HG02884 (cell line): ENCODE data around the gene RIN3.

Source experiments
- ATAC-seq: cut with Tn5 transposase; IDR thresholded peaks from one replicate; pipeline ENCODE4 v1.9.1; 2021; ENCODE audit warnings: mild to moderate bottlenecking, moderate library complexity; ENCODE audit not compliant: unreplicated experiment

The RIN3 gene

DNA sequence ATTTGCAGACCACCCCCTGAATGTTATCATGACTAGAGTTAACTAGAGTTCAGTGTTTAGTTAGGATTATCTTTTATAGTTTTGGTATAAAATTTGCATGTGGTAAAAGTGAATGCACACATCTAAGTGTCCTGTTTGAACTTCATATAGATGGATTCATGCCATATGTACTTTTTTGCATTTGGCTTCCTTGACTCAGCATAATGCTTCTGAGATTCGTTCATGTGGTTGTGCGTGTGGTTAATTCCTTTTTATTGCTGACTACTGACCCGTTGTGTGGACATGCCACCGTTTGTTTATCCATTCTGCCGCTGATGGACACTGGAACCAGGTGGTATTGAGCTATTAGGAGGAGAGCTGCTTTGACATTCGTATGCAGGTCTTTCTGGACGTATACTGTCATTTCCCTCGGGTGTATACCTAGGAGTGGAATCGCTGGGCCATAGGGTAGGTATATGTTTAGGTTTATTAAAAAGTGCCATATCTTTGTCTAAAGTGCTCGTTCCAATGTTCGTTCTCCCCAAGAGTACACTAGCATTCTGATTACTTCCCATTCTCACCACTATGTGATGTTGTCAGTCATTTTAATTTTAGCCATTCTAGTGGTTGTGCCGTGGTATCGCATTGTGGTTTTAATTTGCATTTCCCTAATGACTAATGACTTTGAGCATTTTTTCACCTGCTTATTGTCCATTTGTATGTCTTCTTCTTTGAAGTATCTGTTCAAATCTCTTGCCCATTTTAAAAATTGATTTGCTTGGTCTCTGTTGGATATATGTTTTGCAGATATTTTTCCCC is 37.7 kb downstream of the RIN3 start:
- peak; percentile 74 for ATAC-seq

DNA sequence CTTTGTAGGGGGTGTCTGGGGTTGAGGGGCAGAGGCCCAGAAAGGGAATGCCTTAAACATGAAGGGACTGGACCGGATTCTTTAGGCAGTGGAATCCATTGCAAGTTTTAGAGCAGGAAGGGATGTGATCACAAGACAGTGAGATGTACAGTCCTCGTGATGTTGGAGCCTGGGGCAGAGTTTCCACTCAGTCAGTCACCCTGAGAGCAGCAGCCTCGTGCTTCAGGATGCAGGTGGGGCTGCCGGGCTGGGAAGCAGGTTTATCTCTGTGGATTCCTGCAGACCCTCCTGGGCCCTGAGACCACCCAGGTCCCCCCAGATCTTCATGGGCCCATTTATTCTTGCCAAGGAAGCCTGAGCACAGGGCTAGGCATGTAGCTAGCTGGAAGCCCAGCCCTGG is 38.5 kb downstream of the RIN3 start:
- no peak for ATAC-seq

DNA sequence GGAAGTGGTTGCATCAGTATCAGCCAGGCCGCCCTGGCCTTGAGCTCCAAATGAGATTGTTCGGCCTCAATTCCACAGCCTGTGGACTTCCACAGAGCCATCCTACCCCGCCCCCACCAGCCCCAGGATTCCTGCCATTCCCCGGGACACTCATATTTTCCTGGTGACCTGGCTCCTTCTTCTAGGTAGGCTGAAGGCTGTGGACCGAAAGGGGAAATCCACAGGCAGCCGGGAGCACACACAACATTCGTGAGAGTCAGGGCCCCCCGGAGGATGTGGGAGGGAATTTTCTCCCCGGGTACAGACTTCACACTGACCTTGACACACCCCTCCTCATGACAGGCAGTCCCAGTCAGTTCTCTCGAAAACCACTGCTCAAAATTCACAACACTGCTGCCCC is 39.9 kb downstream of the RIN3 start:
- ATAC-seq: no peak

DNA sequence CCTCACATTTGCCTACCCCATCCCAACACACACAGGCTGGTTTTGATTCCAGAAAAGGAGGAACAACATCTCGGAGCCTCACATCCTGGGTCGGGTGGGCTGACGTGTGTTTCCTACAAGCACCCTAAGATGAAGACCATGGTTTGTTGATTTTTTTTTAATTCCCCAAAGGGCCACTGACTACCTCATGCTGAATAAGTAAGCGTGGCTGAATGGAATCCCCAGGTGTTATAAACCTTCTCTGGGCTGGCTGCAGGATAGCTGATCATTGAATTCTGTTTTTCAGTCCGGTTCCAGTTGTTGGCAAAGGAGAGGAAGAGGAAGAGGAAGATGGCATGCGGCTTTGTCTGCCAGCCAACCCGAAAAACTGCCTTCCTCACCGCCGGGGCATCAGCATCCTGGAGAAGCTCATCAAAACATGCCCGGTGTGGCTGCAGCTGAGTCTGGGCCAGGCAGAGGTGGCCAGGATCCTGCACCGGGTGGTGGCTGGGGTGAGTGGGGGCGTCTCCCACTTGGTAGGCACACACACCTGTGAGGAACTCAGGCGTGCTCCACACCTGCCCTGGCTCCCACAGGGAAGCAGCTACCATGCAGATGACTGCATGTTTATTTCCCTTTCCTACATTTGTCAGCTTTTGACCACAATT is 42.0 kb downstream of the RIN3 start:
- no peak for ATAC-seq

DNA sequence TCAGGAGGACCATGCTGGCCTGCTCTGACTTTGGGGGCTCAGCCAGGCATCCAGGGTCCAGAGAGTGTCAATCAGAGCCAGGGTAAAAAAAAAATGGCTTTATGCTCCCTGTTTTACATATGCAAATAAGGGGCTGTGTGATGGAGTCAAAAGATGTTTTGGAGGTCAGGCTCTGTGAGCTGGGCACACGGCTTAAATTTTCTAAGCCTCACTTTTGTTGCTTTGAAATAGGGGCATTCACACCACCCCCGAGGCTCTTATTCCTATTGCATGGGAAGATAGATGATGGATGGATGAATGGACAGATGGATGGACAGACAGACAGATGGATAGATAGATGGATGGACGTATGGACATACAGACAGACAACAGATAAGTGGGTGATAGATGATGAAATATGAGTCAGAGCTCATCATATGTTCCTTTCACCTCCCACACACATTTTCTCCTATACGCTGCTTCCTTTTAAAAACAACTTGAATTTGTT is 42.7 kb downstream of the RIN3 start:
- no peak for ATAC-seq

DNA sequence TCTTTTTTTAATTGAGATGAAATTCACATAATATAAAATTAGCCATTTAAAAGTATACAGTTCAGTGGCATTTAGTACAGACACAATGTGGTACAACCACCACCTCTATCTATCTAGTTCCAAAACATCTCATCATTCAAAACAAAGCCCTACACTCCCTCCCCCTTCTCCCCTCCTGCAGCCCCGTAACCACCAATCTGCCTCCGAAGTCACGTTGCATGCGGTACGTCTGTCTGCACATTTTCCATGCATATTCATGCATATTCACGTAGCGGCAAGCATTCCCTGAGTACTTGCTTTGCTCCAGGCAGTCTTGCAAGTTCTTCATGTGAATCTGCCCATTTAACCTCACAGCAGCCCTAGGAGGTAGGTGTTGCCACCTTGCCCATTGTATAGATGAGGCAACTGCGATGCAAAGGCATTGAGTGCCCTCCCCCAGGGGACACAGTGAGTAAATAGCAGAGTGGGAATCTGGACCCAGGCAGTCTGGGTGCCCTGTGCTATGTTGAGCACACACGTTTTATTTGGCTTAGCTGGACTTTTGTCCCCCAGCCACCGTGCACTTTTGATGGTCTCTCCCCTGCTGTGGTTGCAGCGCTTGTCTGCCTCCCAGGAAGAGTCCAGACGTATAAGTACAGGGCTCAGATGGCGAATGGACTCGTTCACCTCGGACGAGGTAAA is 43.4 kb downstream of the RIN3 start:
- ATAC-seq: no peak

DNA sequence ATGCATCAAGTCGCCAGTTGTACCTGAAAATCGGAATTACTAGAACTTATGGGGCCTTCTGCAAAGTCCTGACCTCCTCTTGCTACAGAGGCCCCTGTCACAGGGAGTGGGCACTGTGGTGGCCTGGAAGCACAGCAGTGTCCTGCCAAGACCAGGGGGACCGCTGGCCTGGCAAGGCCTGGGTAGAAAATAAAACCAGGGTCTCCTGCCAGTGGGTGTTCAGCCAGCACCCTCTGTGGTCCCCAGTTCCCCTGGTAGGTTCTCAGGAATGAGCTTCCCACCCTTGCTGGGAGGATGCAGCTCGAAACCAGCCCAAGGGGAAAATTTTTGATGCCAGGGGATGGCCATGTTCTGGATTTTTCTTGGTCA is 43.9 kb downstream of the RIN3 start:
- no peak for ATAC-seq

DNA sequence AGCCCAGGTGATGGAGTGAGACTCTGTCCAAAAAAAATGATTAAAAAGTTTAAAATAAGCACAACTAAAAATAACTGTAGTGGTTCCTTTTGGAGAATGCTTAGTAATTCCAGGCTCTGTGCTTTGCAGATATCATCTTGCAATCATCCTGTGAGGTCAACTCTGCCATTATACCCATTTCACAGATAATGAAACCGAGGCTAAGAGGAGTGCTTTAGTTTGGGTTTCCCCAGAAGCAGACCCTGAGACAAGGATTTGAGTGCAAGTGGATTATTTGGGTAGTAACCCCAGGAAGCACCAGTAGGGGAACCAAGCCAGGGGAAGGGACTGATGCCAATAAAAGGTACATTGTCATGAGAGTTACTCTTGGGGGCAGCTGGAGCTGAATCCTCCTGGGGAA is 44.7 kb downstream of the RIN3 start:
- no peak for ATAC-seq

DNA sequence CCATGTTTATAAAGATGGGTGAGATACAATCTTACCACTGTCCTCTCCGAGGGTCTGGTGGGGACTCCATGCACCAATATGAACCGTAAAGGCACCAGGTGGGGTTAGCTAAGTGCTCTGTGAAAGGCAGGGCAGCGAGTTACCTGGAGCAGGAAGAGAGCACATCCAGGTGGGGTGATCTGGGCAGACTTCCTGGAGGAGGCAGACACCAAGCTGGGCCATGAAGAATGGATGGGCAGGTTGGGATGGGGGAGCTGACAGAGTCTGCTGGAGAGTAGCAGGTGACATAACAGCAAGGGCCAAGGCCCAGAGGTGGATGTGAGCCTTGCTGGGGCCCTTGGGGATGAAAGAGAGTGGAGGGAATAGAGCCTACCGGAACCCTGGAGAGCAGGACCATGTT is 45.9 kb downstream of the RIN3 start:
- no peak for ATAC-seq

DNA sequence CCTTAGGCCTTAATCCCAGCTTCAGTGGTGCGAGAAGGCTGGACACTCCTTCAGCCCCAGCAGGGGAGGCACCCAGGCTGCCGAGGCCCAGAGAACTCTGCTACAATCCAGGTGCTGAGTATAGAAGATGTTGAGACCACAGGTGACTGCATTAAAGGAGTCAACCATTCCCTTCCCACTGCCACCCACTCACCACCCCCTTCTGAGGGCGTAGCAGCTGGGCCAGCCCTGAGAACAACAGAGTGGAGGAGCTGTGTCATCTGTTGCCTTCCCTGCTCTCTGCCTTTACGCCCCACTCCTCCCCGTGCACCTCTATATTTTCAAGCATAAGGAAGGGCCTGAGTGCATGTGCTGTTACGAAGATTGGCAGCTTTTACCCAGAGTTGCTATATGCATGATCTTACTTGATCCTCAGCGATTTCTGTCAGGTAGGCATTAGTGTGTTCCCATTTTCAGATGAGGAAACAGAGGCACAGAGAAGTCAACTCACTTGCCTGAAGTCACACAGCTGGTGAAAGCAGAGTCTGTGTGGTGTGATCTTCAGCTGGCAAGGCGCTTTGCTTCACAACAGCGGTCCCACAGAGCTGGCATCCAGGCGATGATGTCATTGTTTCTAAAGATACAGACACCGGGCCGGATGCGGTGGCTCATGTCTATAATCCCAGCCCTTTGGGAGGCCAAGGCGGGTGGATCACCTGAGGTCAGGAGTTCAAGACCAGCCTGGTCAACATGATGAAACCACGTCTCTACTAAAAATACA is 46.7 kb downstream of the RIN3 start:
- no peak for ATAC-seq

DNA sequence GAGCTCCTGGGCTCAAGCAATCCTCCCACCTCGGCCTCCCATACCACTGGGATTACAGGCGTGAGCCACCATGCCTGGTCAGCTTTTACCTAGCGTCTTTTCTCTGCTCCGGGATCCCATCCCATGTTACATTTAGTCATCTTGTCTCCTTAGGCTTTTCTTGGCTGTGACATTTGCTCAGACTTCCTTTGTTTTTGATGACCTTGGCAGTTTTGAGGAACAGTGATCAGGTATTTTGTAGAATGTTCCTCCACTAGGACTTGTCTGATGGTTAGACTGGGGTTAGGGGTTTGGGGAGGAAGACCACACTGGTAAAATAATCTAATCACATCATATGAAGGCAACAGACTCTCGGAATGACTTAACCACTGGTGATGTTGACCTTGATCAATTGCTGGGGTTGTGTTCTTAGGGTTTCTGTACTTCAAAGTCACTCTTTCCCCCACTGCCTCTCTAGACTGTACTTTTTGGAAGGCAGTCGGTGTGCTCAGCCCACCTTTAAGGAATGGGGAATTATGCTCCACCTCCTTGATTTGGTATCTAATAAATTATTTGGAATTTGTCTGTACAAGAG is 48.4 kb downstream of the RIN3 start:
- no peak for ATAC-seq

DNA sequence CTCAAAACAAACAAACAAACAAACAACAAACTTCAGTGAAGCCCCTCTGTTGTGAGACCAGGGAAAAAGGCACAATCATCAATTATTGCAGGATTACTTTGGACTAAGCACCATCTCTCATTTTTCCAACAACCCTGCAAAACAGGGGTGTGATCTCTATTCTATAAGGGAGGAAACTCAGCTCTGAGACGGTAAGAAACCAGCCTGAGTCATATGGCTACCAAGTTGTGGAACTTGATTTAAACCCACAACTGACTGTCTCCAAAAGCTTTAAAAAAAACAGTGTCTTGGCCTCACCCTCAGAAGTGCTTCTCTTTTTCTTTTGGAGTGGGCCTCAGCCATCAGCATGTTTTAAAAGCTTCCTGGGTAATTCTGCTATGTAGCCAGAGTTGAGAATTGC is 49.8 kb downstream of the RIN3 start:
- ATAC-seq: peak; percentile 92

DNA sequence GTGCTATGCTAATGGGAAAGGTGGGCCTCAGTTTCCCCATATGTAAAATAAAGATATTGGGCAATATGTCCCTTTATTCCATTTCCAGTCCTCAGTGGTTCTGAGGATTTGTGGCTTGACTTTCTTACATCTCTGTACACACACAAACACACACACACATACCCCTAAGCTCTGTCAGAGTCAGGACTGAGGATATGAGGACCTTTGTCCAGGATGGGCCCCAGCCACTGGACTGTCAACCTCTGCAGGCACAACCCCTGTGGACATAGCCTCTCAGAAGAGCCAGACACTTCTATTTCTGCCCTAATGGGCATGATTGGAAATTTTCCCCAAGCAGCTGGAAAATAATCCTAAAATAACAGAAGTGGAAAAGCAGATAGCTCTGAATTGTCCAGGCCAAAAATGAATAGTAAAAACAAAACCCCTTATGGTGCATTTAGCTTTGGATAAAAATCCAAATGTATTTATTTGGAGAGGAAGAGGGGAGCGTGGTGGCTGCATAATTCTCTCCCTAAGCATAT is 50.2 kb downstream of the RIN3 start:
- no peak for ATAC-seq

DNA sequence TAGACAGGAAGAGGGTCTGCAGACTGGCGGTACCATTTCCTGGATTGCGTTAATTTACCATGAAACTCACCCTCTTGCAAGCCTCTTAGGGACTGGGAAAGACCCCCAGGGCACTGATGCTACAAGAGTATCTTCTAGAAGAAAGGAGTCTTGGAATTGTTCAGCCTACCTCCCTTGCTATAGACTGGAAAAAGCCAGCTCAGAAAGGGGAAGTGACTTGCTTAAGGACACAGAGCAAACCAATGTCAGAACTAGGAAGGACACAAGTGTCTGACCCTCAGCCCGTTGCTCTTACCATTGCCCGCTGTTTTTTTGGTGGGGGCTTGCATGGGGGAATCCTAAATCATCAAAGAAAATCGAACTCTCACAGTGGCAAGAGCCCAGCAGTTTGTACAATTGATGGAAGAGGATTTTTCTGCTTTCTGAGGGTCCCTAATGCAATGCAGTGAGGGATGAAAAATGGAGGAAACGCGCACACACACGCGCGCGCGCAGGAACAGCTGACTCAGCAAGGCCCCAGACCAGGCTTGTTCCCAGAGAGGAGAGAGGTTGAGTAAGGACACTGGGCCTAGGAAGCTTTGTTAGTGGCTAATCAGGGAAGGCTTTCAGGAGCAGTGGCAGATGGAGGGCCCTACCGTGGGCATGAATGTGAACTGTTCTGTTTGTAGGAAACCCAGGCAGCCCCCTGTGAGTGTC is 50.9 kb downstream of the RIN3 start:
- ATAC-seq: no peak

DNA sequence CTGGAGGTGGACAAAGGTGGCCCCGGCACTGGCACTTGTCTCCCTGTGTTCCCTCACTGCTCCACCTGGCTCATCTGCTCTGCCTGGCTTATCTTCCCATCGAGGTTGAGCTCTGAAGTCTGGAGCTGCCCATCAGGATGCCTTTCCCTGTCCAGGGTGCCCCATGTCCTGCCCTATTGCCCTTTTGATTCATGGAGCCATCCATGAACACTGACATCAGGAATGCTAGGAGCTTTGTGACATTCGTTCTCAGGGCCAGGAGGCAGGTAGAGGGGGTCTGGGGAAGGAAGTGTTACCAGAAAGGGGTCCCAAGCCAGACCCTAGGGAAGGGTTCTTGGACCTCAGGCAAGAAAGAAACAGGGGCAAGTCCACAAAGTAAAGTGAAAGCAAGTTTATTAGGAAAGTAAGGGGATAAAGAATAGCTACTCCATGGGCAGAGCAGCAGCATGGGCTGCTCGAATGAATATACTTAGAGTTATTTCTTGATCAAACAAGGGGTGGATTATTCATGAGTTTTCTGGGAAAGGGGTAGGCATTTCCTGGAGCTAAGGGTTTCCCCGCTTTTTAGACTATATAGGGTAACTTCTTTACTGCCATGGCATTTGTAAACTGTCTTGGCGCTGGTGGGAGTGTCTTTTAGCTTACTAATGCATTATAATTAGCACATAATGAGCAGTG is 51.6 kb downstream of the RIN3 start:
- no peak for ATAC-seq

DNA sequence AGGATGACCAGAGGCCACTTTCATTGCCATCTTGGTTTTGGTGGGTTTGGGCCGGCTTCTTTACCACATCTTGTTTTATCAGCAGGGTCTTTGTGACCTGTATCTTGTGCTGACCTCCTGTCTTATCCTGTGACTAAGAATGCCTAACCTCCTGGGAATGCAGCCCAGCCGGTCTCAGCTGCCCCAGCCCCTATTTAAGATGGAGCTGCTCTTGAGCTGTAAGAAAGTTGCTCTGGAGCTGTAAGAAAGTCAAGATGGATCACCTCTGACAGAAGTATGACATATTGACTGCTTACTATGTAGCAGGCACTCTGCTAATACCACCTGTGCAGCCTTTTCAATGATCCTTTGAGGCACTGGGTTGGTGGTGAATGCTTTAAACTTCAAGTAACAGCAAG is 52.1 kb downstream of the RIN3 start:
- ATAC-seq: no peak

DNA sequence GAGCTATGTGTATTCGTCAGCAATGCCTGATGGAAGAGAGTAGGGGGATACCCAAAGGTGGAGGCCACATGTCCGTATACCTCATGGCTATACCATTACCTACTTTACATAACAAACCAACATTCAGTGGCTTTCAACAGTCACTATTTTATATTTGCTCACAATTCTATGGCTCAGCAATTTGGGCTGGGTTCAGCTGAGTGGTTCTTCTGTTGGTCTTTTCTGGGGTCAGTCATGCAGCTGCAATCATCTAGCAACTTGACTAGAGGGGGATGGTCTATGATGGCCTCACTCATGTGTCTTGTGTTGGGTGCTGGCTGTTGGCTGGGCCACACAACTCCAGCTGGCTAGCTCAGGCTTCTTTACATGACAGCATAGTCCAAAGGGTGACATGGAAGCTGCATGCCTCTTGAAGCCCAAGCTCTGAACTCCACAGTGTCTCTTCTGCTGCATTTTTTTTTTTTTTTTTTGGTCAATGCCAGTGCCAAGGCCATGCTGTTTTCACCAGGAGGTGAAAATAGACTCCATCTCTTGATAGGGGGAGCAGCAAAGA is 53.7 kb downstream of the RIN3 start:
- ATAC-seq: no peak

DNA sequence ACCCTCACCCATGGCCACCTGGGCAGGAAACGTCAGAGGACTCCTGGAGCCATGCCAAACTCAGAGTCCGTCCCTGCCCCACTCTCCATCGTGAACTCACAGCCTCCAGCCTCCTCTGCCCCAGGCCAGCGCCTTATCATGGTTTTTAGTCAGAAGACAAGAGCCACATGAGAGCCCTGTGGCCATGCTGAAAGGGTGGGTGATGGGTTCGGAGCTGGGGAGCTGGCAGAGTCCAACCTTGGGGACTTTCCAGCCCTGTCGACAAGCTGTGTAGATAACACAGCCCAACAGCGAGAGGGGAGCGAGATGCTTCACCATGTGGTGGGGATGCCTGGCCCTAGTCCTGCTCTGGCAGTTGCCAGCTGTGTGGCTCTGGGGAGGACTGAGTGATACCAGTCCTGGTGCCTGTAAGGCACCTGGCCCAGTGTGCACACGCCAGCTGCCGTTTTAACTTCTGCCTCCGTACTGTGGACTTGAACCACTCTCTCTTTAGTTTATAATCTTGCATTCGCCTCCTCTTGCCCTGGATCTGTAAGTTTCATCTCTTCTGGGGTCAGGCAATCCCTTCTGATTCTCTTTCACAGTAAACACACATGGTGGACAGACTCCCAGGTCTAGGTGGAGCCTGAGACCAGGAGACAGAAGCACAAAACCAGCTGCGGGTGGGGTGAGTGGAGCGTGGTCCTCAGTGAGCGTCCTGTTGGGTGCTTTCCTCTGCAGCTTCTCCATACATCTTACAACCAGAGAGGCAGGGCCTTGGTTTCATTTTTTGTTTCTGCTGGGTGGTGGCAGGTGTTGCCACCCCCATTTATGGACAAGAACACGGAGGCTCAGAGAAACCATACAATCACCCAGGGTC is 55.3 kb downstream of the RIN3 start:
- peak; percentile 73 for ATAC-seq
